GM12878 (cell line): Measurements from ENCODE around the gene IL10. TPM values are rescaled to one million over a fixed set of nuclear protein-coding genes. Genes with fewer than 3 reads are reported as not detected.

Source experiments
- ATAC-seq: fragments of 200-7000 bp; cut with Tn5 transposase; 3 replicates; pipeline ENCODE4 v1.9.1; 2020; ENCODE audit warnings: mild to moderate bottlenecking, moderate library complexity
- Bru-seq: library from RNA; stranded (reverse); fragments of 400-500 nt; gene quantifications from one replicate; lab custom pipeline; 2021; lab: Mats Ljungman, UMichigan
- BruChase-seq, 2 experiments: library from RNA; stranded (reverse); fragments of 400-500 nt; gene quantifications; one replicate each; lab custom pipeline; 2021; lab: Mats Ljungman, UMichigan
- BruUV-seq: library from RNA; stranded (reverse); fragments of 400-500 nt; replicated peaks from 2 replicates; lab custom pipeline; 2021; lab: Mats Ljungman, UMichigan
- CTCF ChIA-PET: fragments of 300-600 bp; sonication (Branson Sonifier 250); formaldehyde crosslinking; extraction: SDS; loops from one replicate; lab custom pipeline; 2021; ENCODE audit warnings: inconsistent platforms; lab: Yijun Ruan, JAX
- POLR2A ChIA-PET: fragments of 350-600 bp; formaldehyde crosslinking; extraction: SDS; loops from one replicate; lab custom pipeline; 2021; ENCODE audit warnings: inconsistent platforms; lab: Charles Lee
- RAD21 ChIA-PET: fragments of 300-600 bp; sonication (Branson Sonifier 250); formaldehyde crosslinking; loops from one replicate; lab custom pipeline; 2023; ENCODE audit warnings: antibody characterized with exemption; ENCODE audit not compliant: unreplicated experiment; lab: Charles Lee
- SMC1A ChIA-PET: fragments of 300-600 bp; sonication (Branson Sonifier 250); formaldehyde crosslinking; loops from one replicate; lab custom pipeline; 2023; ENCODE audit not compliant: unreplicated experiment, uncharacterized antibody; lab: Charles Lee
- DNase-seq: peaks from one replicate; pipeline ENCODE4 v3.0.0-alpha.2; 2011; ENCODE audit warnings: low read depth, low spot score
- FAIRE-seq: peaks from 3 replicates; lab custom pipeline; 2011; peaks lifted over from hg19 to GRCh38; lab: Jason Lieb, UNC
- H2AFZ ChIP-seq: 2 replicates; pipeline ENCODE4 v1.6.0; 2011; ENCODE audit warnings: low read depth, low read length, control low read depth; ENCODE audit not compliant: control insufficient read depth
- H3K27ac ChIP-seq: 2 replicates; pipeline ENCODE4 v1.5.1; 2011; ENCODE audit warnings: control low read depth; ENCODE audit not compliant: control insufficient read depth, insufficient read depth
- H3K27me3 ChIP-seq, 2 experiments: replicated peaks in 1 of 2; 2 replicates each; pipeline versions ENCODE4 v1.6.0 to v1.6.1; 2011; ENCODE audit warnings: low read length in 1 of 2; ENCODE audit not compliant: control insufficient read depth in 2 of 2, insufficient read depth in 2 of 2
- H3K36me3 ChIP-seq, 2 experiments: 2 replicates each; pipeline ENCODE4 v1.5.1; 2011; ENCODE audit warnings: low read length in 1 of 2; ENCODE audit not compliant: control insufficient read depth in 2 of 2, insufficient read depth in 2 of 2
- H3K4me1 ChIP-seq: 2 replicates; pipeline ENCODE4 v1.6.1; 2011; ENCODE audit warnings: mild to moderate bottlenecking, low read length, moderate library complexity, mixed read lengths; ENCODE audit not compliant: control insufficient read depth, insufficient read depth
- H3K4me2 ChIP-seq: 2 replicates; pipeline ENCODE4 v1.6.0; 2011; ENCODE audit warnings: control low read depth; ENCODE audit not compliant: control insufficient read depth, insufficient read depth
- H3K4me3 ChIP-seq: fragments of 200-600 bp; sonication (generic); 2 replicates; pipeline ENCODE4 v1.5.1; 2016
- H3K79me2 ChIP-seq: 2 replicates; pipeline ENCODE4 v1.6.0; 2011; ENCODE audit warnings: low read length; ENCODE audit not compliant: control insufficient read depth, insufficient read depth
- H3K9ac ChIP-seq: 2 replicates; pipeline ENCODE4 v1.8.0; 2011; ENCODE audit warnings: low read length, control low read depth, mixed read lengths; ENCODE audit not compliant: control insufficient read depth, insufficient read depth
- H3K9me3 ChIP-seq: replicated peaks from 3 replicates; pipeline ENCODE4 v1.5.1; 2011; ENCODE audit warnings: mild to moderate bottlenecking, low read length; ENCODE audit not compliant: control insufficient read depth, insufficient read depth
- H4K20me1 ChIP-seq: 2 replicates; pipeline ENCODE4 v1.6.0; 2011; ENCODE audit not compliant: control insufficient read depth, insufficient read depth
- BACH1 ChIP-seq: fragments of 450-650 bp; IDR thresholded peaks from 2 replicates; pipeline ENCODE4 v1.6.1; 2017; ENCODE audit warnings: mild to moderate bottlenecking, borderline replicate concordance
- IRF4 ChIP-seq: IDR thresholded peaks from 2 replicates; pipeline ENCODE4 v1.6.1; 2011; ENCODE audit warnings: low read depth, low read length
- KAT2A ChIP-seq: conservative IDR thresholded peaks from 2 replicates; pipeline ENCODE4 v1.6.1; 2011; ENCODE audit warnings: low read depth, low read length; ENCODE audit not compliant: control insufficient read depth
- LARP7 ChIP-seq: fragments of 450-650 bp; IDR thresholded peaks from 2 replicates; pipeline ENCODE4 v1.6.1; 2017; ENCODE audit warnings: mild to moderate bottlenecking
- MAX ChIP-seq: IDR thresholded peaks from 2 replicates; pipeline ENCODE4 v1.6.1; 2012; ENCODE audit warnings: low read depth, low read length, improper control_type of control experiment
- POLR2A ChIP-seq: IDR thresholded peaks from 2 replicates; pipeline ENCODE4 v1.6.1; 2011; ENCODE audit warnings: low read depth, mild to moderate bottlenecking, low read length
- POLR2AphosphoS5 ChIP-seq: IDR thresholded peaks from 2 replicates; pipeline ENCODE4 v1.6.1; 2011; ENCODE audit warnings: mild to moderate bottlenecking, low read length, inconsistent platforms
- RELA ChIP-seq: fragments of 450-650 bp; IDR thresholded peaks from 2 replicates; pipeline ENCODE4 v1.8.0; 2014; ENCODE audit warnings: borderline replicate concordance; ENCODE audit not compliant: partially characterized antibody
- RUNX3 ChIP-seq: IDR thresholded peaks from 2 replicates; pipeline ENCODE4 v1.6.1; 2012; ENCODE audit warnings: low read length, inconsistent platforms
- ZSCAN29 ChIP-seq: fragments of 450-650 bp; IDR thresholded peaks from 2 replicates; pipeline ENCODE4 v1.6.1; 2017; ENCODE audit warnings: mild to moderate bottlenecking, moderate library complexity
- WGBS: methylation state at CpG from one replicate; pipeline ENCODE4 v1.1.6; 2016; ENCODE audit warnings: low lambda C conversion rate; ENCODE audit not compliant: insufficient replicate concordance, insufficient coverage; ENCODE audit errors: missing lambda C conversion rate; 5-methylcytosine and 5-hydroxymethylcytosine counted together
- in situ Hi-C: fragments of 300-500 bp; cut with MboI; formaldehyde crosslinking; loops from 9 replicates; pipeline ENCODE4 v1.14.3; 2018; ENCODE audit warnings: mixed read lengths
- intact Hi-C: fragments of 100-400 bp; cut with micrococcal nuclease; formaldehyde crosslinking; loops from one replicate; pipeline ENCODE4 v1.14.2; 2022; ENCODE audit not compliant: unreplicated experiment
- long read RNA-seq, 2 experiments: library from polyadenylated mRNA; unstranded; transcript quantifications; one replicate each; pipeline ENCODE4 v2.0.0, GENCODE V29; 2019 to 2020
- polyA minus RNA-seq, 3 experiments: library from RNA; depleted of rRNA, polyadenylated mRNA; stranded (reverse); fragments of >200 nt; gene quantifications; 2 replicates each; pipeline ENCODE4 v1.2.3, GENCODE V29; 2011
- polyA plus RNA-seq, 11 experiments: library from polyadenylated mRNA; depleted of rRNA in 4 of 11; unstranded in 6 of 11; stranded (reverse) in 5 of 11; fragments of >200 nt; fragmentation: Nextera tagmentation in 4 of 11; fragmentation: Illumina TruSeq in 1 of 11; extraction: Ambion mirVana in 4 of 11; extraction: Trizol in 1 of 11; gene quantifications; 1 replicate in 1 of 11; 2 replicates in 10 of 11; pipeline versions ENCODE4 v1.2.1 to v1.2.3, GENCODE V29; 2011 to 2016; ENCODE audit warnings: inconsistent platforms in 2 of 11, missing spikeins in 2 of 11, low read depth in 1 of 11
- total RNA-seq, 4 experiments: library from RNA; depleted of rRNA in 3 of 4; stranded (reverse); fragments of >200 nt in 3 of 4; fragmentation: Illumina TruSeq in 1 of 4; extraction: Trizol in 1 of 4; gene quantifications; 2 replicates each; pipeline versions ENCODE4 v1.2.1 to v1.2.3, GENCODE V29; 2013 to 2021
- TF ChIP-seq, protein P1 (sequence below): fragments of 150-350 bp; IDR thresholded peaks from 2 replicates; pipeline ENCODE4 v1.6.1; 2014; ENCODE audit warnings: mild to moderate bottlenecking, low read depth, low read length

Gene IL10
- 1.5 and 3.6 TPM in 2 replicates for total RNA-seq (2013; cell fraction: nucleolus; rRNA removed)
- total RNA-seq (2014; rRNA removed) (1.0 and 1.1 TPM in 2 replicates), total RNA-seq (2014; rRNA removed; fragmentation: Illumina TruSeq; extraction: Trizol) (1.4 and 1.6 TPM in 2 replicates), total RNA-seq (2021) (0.67 and 1.1 TPM in 2 replicates), polyA plus RNA-seq (2011; rRNA removed) (5.0 and 6.3 TPM in 2 replicates), polyA plus RNA-seq (2014; fragmentation: Illumina TruSeq; extraction: Trizol) (1.4 and 1.8 TPM in 2 replicates), polyA plus RNA-seq (2014; fragmentation: Nextera tagmentation; extraction: Ambion mirVana) (1 to 10 TPM; 1.2 to 1.6 TPM), polyA plus RNA-seq (2014; rRNA removed) (0.92 and 1.5 TPM in 2 replicates), polyA plus RNA-seq (2016; fragmentation: Nextera tagmentation; extraction: Ambion mirVana) (under 1 TPM; 0.34 to 0.70 TPM), polyA minus RNA-seq (2011; rRNA and poly(A)+ RNA removed) (3.7 and 6.0 TPM in 2 replicates), Bru-seq, nascent RNA (percentile 49 among the genes with signal in this experiment), BruChase-seq, experiment 1, labeled RNA remaining after a 6-hour chase (percentile 34 among the genes with signal in this experiment), BruChase-seq, experiment 2, labeled RNA remaining after a 2-hour chase (percentile 42 among the genes with signal in this experiment)
- 4.4 TPM for polyA plus RNA-seq (2011; ENCODE audit: low read depth)
- polyA plus RNA-seq (2011; cell fraction: cytosol; rRNA removed): 3.0 and 5.2 TPM in 2 replicates
- polyA plus RNA-seq (2011; cell fraction: nucleus; rRNA removed): 1.0 and 1.4 TPM in 2 replicates
- polyA plus RNA-seq (2012): 2.8 and 5.5 TPM in 2 replicates
- 1.1 and 2.1 TPM in 2 replicates for polyA minus RNA-seq (2011; cell fraction: cytosol; rRNA and poly(A)+ RNA removed)
- polyA minus RNA-seq (2011; cell fraction: nucleus; rRNA and poly(A)+ RNA removed): 4.7 and 5.2 TPM in 2 replicates
- long read RNA-seq, experiment 1, partial matches to known transcripts: 0 of 1 reads
- long read RNA-seq, experiment 1, other reads (novel, unspliced or antisense): 0 of 1 reads
- long read RNA-seq, experiment 2, partial matches to known transcripts: 0 of 6 reads
- long read RNA-seq, experiment 2, other reads (novel, unspliced or antisense): 1 of 6 reads

GRCh38 chr1:206772243-206772937 is at the start of gene IL10:
Gene IL10 (minus strand): TSS chr1:206772494. CDS start chr1:206772435, 59 bp downstream.
- H3K27ac ChIP-seq: peak within 1 kb of the TSS; percentile 86
- WGBS: 31% methylated on average over 8 of the region's 8 CpGs
- ATAC-seq: no peak
- TF ChIP-seq KAT2A (no peak), IRF4 (no peak), RUNX3 (peak; percentile 35), ZSCAN29 (no peak), RELA (no peak), POLR2AphosphoS5 (no peak), LARP7 (no peak), POLR2A (peak; percentile 46; the same call in 1 of the 2 replicates), MAX (no peak), BACH1 (no peak)
- TF ChIP-seq, protein P1, sequence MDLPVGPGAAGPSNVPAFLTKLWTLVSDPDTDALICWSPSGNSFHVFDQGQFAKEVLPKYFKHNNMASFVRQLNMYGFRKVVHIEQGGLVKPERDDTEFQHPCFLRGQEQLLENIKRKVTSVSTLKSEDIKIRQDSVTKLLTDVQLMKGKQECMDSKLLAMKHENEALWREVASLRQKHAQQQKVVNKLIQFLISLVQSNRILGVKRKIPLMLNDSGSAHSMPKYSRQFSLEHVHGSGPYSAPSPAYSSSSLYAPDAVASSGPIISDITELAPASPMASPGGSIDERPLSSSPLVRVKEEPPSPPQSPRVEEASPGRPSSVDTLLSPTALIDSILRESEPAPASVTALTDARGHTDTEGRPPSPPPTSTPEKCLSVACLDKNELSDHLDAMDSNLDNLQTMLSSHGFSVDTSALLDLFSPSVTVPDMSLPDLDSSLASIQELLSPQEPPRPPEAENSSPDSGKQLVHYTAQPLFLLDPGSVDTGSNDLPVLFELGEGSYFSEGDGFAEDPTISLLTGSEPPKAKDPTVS: no peak
- TF ChIP-seq, all 136 proteins: peak for 2
- RAD21 ChIA-PET: interaction anchor here (1.1 to 13.8 kb wide), 8 partner anchors 14 to 153 kb away, joined by 3 to 363 read pairs (median 92); no protein-coding TSS in a partner anchor
- Histone ChIP-seq H3K79me2 (peaks cover 47% of the 10 kb centered on the region), H3K4me1 (peaks cover 70% of the 10 kb centered on the region), H3K9ac (peak within 1 kb of the TSS; percentile 73), H2AFZ (no peak within 1 kb of the TSS; the same call in 1 of the 2 replicates), H3K4me2 (peak within 1 kb of the TSS; percentile 95), H4K20me1 (no peaks in the 10 kb centered on the region), H3K4me3 (peak within 1 kb of the TSS; percentile 74), H3K36me3 (no peaks in the 10 kb centered on the region), H3K27me3 (no peaks in the 10 kb centered on the region), H3K9me3 (no peaks in the 10 kb centered on the region)
- no peak for DNase-seq
- in situ Hi-C loops (loop anchor here (5.0 kb wide), 1 partner anchor 35 kb away; no protein-coding TSS in a partner anchor), intact Hi-C loops (no loop called here)
- no peak for FAIRE-seq
- POLR2A ChIA-PET: interaction anchor here (0.6 to 14.8 kb wide), 9 partner anchors 14 to 633 kb away, joined by 3 to 283 read pairs (median 7); partner anchors contain the start of gene FCMR
- no TSS peak for BruUV-seq
- SMC1A ChIA-PET: interaction anchor here (0.8 to 16.0 kb wide), 12 partner anchors 10 to 150 kb away, joined by 3 to 410 read pairs (median 12); partner anchors contain the start of gene FCMR
- CTCF ChIA-PET: interaction anchor here (1.0 to 15.0 kb wide), 11 partner anchors 14 to 210 kb away, joined by 4 to 299 read pairs (median 16); no protein-coding TSS in a partner anchor
